ENCODE data around the gene OVAAL.
A peak's percentile ranks its signal among the peaks of the same experiment; 100 is the strongest.

Gene OVAAL

GRCh38 chr1:180585994-180586359, 27.2 kb downstream of the OVAAL start:
- peak overlapping the region; percentile 24 for H3K4ac ChIP-seq (ENCODE audit: low read depth, low read length)

GRCh38 chr1:180586671-180587155, 27.9 kb downstream of the OVAAL start:
- DNase-seq = peak; percentile 84 to 86
- Histone ChIP-seq H2BK12ac (ENCODE audit: low read length) (peak overlapping the region; percentile 48), H4K91ac (ENCODE audit: low read depth, low read length) (peak overlapping the region; percentile 66), H2BK5ac (ENCODE audit: low read depth, low read length, poor library complexity) (peak overlapping the region; percentile 54), H3K9me3 (ENCODE audit: insufficient read depth, low read depth, low read length) (no peaks in the 10 kb centered on the region), H3K27ac (ENCODE audit: low read depth, low read length) (peak overlapping the region; percentile 9), H3K4ac (ENCODE audit: low read depth, low read length) (no peak overlapping the region), H3K27me3 (ENCODE audit: insufficient read depth, low read length) (no peaks in the 10 kb centered on the region), H3K36me3 (ENCODE audit: control insufficient read depth in 1 of 2, insufficient read depth in 2 of 2, low read length in 2 of 2) (no peaks in the 10 kb centered on the region), H4K8ac (ENCODE audit: low read depth, low read length) (no peak overlapping the region), H3K4me3 (ENCODE audit: low read depth, low read length) (no peak overlapping the region), H4K12ac (ENCODE audit: low read depth, low read length) (no peak overlapping the region), H3K14ac (ENCODE audit: low read length) (no peak overlapping the region), H2BK120ac (ENCODE audit: insufficient read depth, low read length, poor library complexity) (no peak overlapping the region), H2AFZ (ENCODE audit: insufficient read depth, low read length, poor library complexity) (no peak overlapping the region), H2AK5ac (ENCODE audit: low read length) (no peak overlapping the region), H3K18ac (ENCODE audit: low read length) (no peak overlapping the region), H3K79me1 (ENCODE audit: low read length) (peaks cover 11% of the 10 kb centered on the region), H3K4me2 (ENCODE audit: low read length) (no peak overlapping the region), H3K9ac (ENCODE audit: low read length) (no peak overlapping the region), H3K79me2 (ENCODE audit: control insufficient read depth, insufficient read depth, low read length, poor library complexity) (peaks cover 1% of the 10 kb centered on the region), H3K4me1 (ENCODE audit: control insufficient read depth in 1 of 2, insufficient read depth in 2 of 2, low read length in 2 of 2) (peaks cover 10 to 14% of the 10 kb centered on the region in 2 experiments), H3K23ac (ENCODE audit: low read length) (no peak overlapping the region)
- WGBS (ENCODE audit: extremely low coverage, insufficient coverage, insufficient read length) = no CpG with 5 or more reads among the region's 1 CpG

More at GRCh38 chr1:180585994-180586359, 27.2 kb downstream of the OVAAL start:
- Histone ChIP-seq H3K9ac (ENCODE audit: low read length) (no peak overlapping the region), H2BK5ac (ENCODE audit: low read depth, low read length, poor library complexity) (peak overlapping the region; percentile 81), H3K36me3 (ENCODE audit: control insufficient read depth in 1 of 2, insufficient read depth in 2 of 2, low read length in 2 of 2) (no peaks in the 10 kb centered on the region), H3K4me3 (ENCODE audit: low read depth, low read length) (no peak overlapping the region), H3K27ac (ENCODE audit: low read depth, low read length) (peak overlapping the region; percentile 84), H2BK12ac (ENCODE audit: low read length) (peak overlapping the region; percentile 72), H3K27me3 (ENCODE audit: insufficient read depth, low read length) (no peaks in the 10 kb centered on the region), H4K12ac (ENCODE audit: low read depth, low read length) (peak overlapping the region; percentile 71), H3K4me2 (ENCODE audit: low read length) (no peak overlapping the region), H3K79me2 (ENCODE audit: control insufficient read depth, insufficient read depth, low read length, poor library complexity) (peaks cover 1% of the 10 kb centered on the region), H3K14ac (ENCODE audit: low read length) (peak overlapping the region; percentile 92), H3K9me3 (ENCODE audit: insufficient read depth, low read depth, low read length) (no peaks in the 10 kb centered on the region), H3K18ac (ENCODE audit: low read length) (peak overlapping the region; percentile 91), H2BK120ac (ENCODE audit: insufficient read depth, low read length, poor library complexity) (peak overlapping the region; percentile 96), H4K91ac (ENCODE audit: low read depth, low read length) (peak overlapping the region; percentile 92), H3K23ac (ENCODE audit: low read length) (no peak overlapping the region), H2AFZ (ENCODE audit: insufficient read depth, low read length, poor library complexity) (no peak overlapping the region), H2AK5ac (ENCODE audit: low read length) (peak overlapping the region; percentile 57), H3K4me1 (ENCODE audit: control insufficient read depth in 1 of 2, insufficient read depth in 2 of 2, low read length in 2 of 2) (peaks cover 14 to 21% of the 10 kb centered on the region in 2 experiments), H4K8ac (ENCODE audit: low read depth, low read length) (peak overlapping the region; percentile 81), H3K79me1 (ENCODE audit: low read length) (peaks cover 14% of the 10 kb centered on the region)
- no CpG with 5 or more reads among the region's 4 CpGs for WGBS (ENCODE audit: extremely low coverage, insufficient coverage, insufficient read length)
- DNase-seq = peak in 1 of 2 donors; percentile 33

GRCh38 chr1:180588121-180588520, 29.4 kb downstream of the OVAAL start:
- Histone ChIP-seq H3K79me2 (ENCODE audit: control insufficient read depth, insufficient read depth, low read length, poor library complexity) (peaks cover 1% of the 10 kb centered on the region), H4K8ac (ENCODE audit: low read depth, low read length) (no peak overlapping the region), H3K4me1 (ENCODE audit: control insufficient read depth in 1 of 2, insufficient read depth in 2 of 2, low read length in 2 of 2) (peaks cover 10 to 12% of the 10 kb centered on the region in 2 experiments), H3K4ac (ENCODE audit: low read depth, low read length) (no peak overlapping the region), H2AK5ac (ENCODE audit: low read length) (no peak overlapping the region), H2BK5ac (ENCODE audit: low read depth, low read length, poor library complexity) (no peak overlapping the region), H3K27me3 (ENCODE audit: insufficient read depth, low read length) (no peaks in the 10 kb centered on the region), H3K18ac (ENCODE audit: low read length) (no peak overlapping the region), H3K27ac (ENCODE audit: low read depth, low read length) (no peak overlapping the region), H2AFZ (ENCODE audit: insufficient read depth, low read length, poor library complexity) (no peak overlapping the region), H2BK120ac (ENCODE audit: insufficient read depth, low read length, poor library complexity) (no peak overlapping the region), H3K23ac (ENCODE audit: low read length) (no peak overlapping the region), H3K9me3 (ENCODE audit: insufficient read depth, low read depth, low read length) (no peaks in the 10 kb centered on the region), H2BK12ac (ENCODE audit: low read length) (no peak overlapping the region), H4K12ac (ENCODE audit: low read depth, low read length) (no peak overlapping the region), H3K4me3 (ENCODE audit: low read depth, low read length) (no peak overlapping the region), H4K91ac (ENCODE audit: low read depth, low read length) (no peak overlapping the region), H3K36me3 (ENCODE audit: control insufficient read depth in 1 of 2, insufficient read depth in 2 of 2, low read length in 2 of 2) (no peaks in the 10 kb centered on the region), H3K4me2 (ENCODE audit: low read length) (no peak overlapping the region), H3K14ac (ENCODE audit: low read length) (no peak overlapping the region), H3K9ac (ENCODE audit: low read length) (no peak overlapping the region), H3K79me1 (ENCODE audit: low read length) (peaks cover 11% of the 10 kb centered on the region)
- no CpG with 5 or more reads among the region's 2 CpGs for WGBS (ENCODE audit: extremely low coverage, insufficient coverage, insufficient read length)
- DNase-seq = no peak

- no peak overlapping the region for H2BK5ac ChIP-seq (ENCODE audit: low read depth, low read length, poor library complexity)
- H3K4me3 ChIP-seq (ENCODE audit: low read depth, low read length) = no peak overlapping the region
- no peak for DNase-seq
- no peak overlapping the region for H2AK5ac ChIP-seq (ENCODE audit: low read length)
- no CpG with 5 or more reads among the region's 2 CpGs for WGBS (ENCODE audit: extremely low coverage, insufficient coverage, insufficient read length)
- H3K23ac ChIP-seq (ENCODE audit: low read length) = no peak overlapping the region
- peaks cover 3% of the 10 kb centered on the region for H3K79me1 ChIP-seq (ENCODE audit: low read length)
- H3K36me3 ChIP-seq (ENCODE audit: control insufficient read depth in 1 of 2, insufficient read depth in 2 of 2, low read length in 2 of 2) = no peaks in the 10 kb centered on the region
- H3K9me3 ChIP-seq (ENCODE audit: insufficient read depth, low read depth, low read length) = no peaks in the 10 kb centered on the region
- H3K27me3 ChIP-seq (ENCODE audit: insufficient read depth, low read length) = no peaks in the 10 kb centered on the region
- no peak overlapping the region for H4K12ac ChIP-seq (ENCODE audit: low read depth, low read length)
- no peak overlapping the region for H2BK12ac ChIP-seq (ENCODE audit: low read length)
- peaks cover under 1% of the 10 kb centered on the region for H3K79me2 ChIP-seq (ENCODE audit: control insufficient read depth, insufficient read depth, low read length, poor library complexity)
- no peak overlapping the region for H3K18ac ChIP-seq (ENCODE audit: low read length)
- no peak overlapping the region for H3K9ac ChIP-seq (ENCODE audit: low read length)
- peaks cover 2 to 5% of the 10 kb centered on the region in 2 experiments for H3K4me1 ChIP-seq (ENCODE audit: control insufficient read depth in 1 of 2, insufficient read depth in 2 of 2, low read length in 2 of 2)
- H3K14ac ChIP-seq (ENCODE audit: low read length) = no peak overlapping the region
- H4K91ac ChIP-seq (ENCODE audit: low read depth, low read length) = no peak overlapping the region
- no peak overlapping the region for H3K27ac ChIP-seq (ENCODE audit: low read depth, low read length)
- no peak overlapping the region for H3K4me2 ChIP-seq (ENCODE audit: low read length)
- H4K8ac ChIP-seq (ENCODE audit: low read depth, low read length) = no peak overlapping the region
- no peak overlapping the region for H2AFZ ChIP-seq (ENCODE audit: insufficient read depth, low read length, poor library complexity)
- H2BK120ac ChIP-seq (ENCODE audit: insufficient read depth, low read length, poor library complexity) = no peak overlapping the region
- no peak overlapping the region for H3K4ac ChIP-seq (ENCODE audit: low read depth, low read length)
These were observed 32.1 kb downstream of the OVAAL start for GRCh38 chr1:180590889-180591288.

All from trophoblast cell (in vitro differentiated cells and primary cell).